ENCODE measurements around the gene ATL2.

GRCh38 chr2:38405917-38406596 lies 29.0 kb upstream of the ATL2 start:
- TF ChIP-seq CTCF (IDR thresholded peaks at IDR 0.05; ENCODE audit: extremely low read depth in 1 of 2, insufficient read depth in 1 of 2, low read depth in 1 of 2, low read length in 2 of 2) (no peak), EZH2 (IDR thresholded peaks at IDR 0.05; ENCODE audit: borderline replicate concordance, low read depth, low read length, severe bottlenecking) (no peak), POLR2AphosphoS5 (IDR thresholded peaks at IDR 0.05; ENCODE audit: insufficient read depth, low read depth, low read length) (no peak), POLR2A (IDR thresholded peaks at IDR 0.05; ENCODE audit: low read depth, low read length) (no peak)
